Motor neuron (in vitro differentiated cells): Measurements from ENCODE around the gene TRIM14. TPM values are rescaled to one million over a fixed set of nuclear protein-coding genes. Genes with fewer than 3 reads are reported as not detected.

Source experiments
- ATAC-seq, 8 experiments: fragments of 200-7000 bp; cut with Tn5 transposase; replicated peaks in 6 of 8; 2 replicates each; pipeline ENCODE4 v1.8.0; 2021; ENCODE audit warnings: mild to moderate bottlenecking in 8 of 8, moderate library complexity in 8 of 8
- H3K27ac ChIP-seq, 2 donors: fragments of 250-450 bp; sonication (Bioruptor Pico); 2 replicates each; pipeline ENCODE4 v1.9.0; 2021; ENCODE audit warnings: antibody characterized with exemption in 2 of 2, mild to moderate bottlenecking in 2 of 2, moderate library complexity in 1 of 2
- H3K4me1 ChIP-seq, 2 donors: fragments of 250-450 bp; sonication (Bioruptor Pico); replicated peaks in 1 of 2; 2 replicates each; pipeline ENCODE4 v1.6.1; 2021; ENCODE audit warnings: antibody characterized with exemption in 2 of 2, mild to moderate bottlenecking in 2 of 2, moderate library complexity in 1 of 2
- H3K4me3 ChIP-seq, 5 donors: fragments of 250-450 bp; sonication (Bioruptor Pico); 2 replicates each; pipeline ENCODE4 v1.9.0; 2021; ENCODE audit warnings: antibody characterized with exemption in 5 of 5, mild to moderate bottlenecking in 5 of 5, moderate library complexity in 4 of 5
- WGBS, 10 experiments: fragments of 450-650 bp; shearing (Covaris generic); methylation state at CpG; one replicate each; pipeline ENCODE4 v1.0.0; 2022; 5-methylcytosine and 5-hydroxymethylcytosine counted together
- in situ Hi-C, 9 experiments: fragments of 400-800 bp; cut with MboI; loops; one replicate each; pipeline ENCODE4 v1.15.0; 2021; ENCODE audit warnings: low sequenced_read_pairs in 9 of 9, low pct_unique_long_range_greater_than_20kb in 2 of 9; ENCODE audit not compliant: unreplicated experiment in 9 of 9
- total RNA-seq, 8 experiments: library from RNA; unstranded; fragments of 300-600 nt; gene quantifications; 2 replicates each; pipeline versions ENCODE4 v1.2.3 to v1.2.4, GENCODE V29; 2022

TRIM14 gene
- total RNA-seq, 8 experiments from 2014 or later, result 0.38 to 20.3 (median 1.3) TPM

GRCh38 chr9:98049288-98050072 lies 69.5 kb downstream of the TRIM14 start:
- Histone ChIP-seq H3K4me3 (no peak overlapping the region), H3K4me1 (no peaks in the 10 kb centered on the region), H3K27ac (no peak overlapping the region)
- peak in 3 of 8 experiments; percentile 68 to 90 (median 79) for ATAC-seq
- WGBS, 10 experiments, result 22 to 100% (median 57%) methylated on average over 1 of the region's 1 CpG; no CpG with 5 or more reads in 3 of the 10 experiments
- in situ Hi-C loops, result loop anchor here in 1 of 9 experiments (25.0 kb wide), 1 partner anchor 213 kb away; the partner anchor contains the start of gene TBC1D2

- ATAC-seq, result no peak
- no peaks in the 10 kb centered on the region for H3K4me1 ChIP-seq
- no peak overlapping the region for H3K27ac ChIP-seq
- 51 to 100% (median 87%) methylated on average over 1 to 4 of the region's 5 CpGs; no CpG with 5 or more reads in 3 of the 10 experiments for WGBS, 10 experiments
- in situ Hi-C loops, result no loop called here
- H3K4me3 ChIP-seq, result no peak overlapping the region
These were observed 72.0 kb downstream of the TRIM14 start for GRCh38 chr9:98047002-98047401.

GRCh38 chr9:98046180-98046543 lies 72.9 kb downstream of the TRIM14 start:
- H3K4me1 ChIP-seq, result no peaks in the 10 kb centered on the region
- no peak for ATAC-seq
- in situ Hi-C loops, result no loop called here
- no peak overlapping the region for H3K27ac ChIP-seq
- no peak overlapping the region for H3K4me3 ChIP-seq
- WGBS, 10 experiments, result 83 to 100% (median 95%) methylated on average over 1 to 9 of the region's 9 CpGs

- Histone ChIP-seq H3K4me1 (no peaks in the 10 kb centered on the region), H3K27ac (no peak overlapping the region), H3K4me3 (no peak overlapping the region)
- peak in 3 of 8 experiments; percentile 24 to 84 (median 78) for ATAC-seq
- in situ Hi-C loops, result no loop called here
- WGBS, 10 experiments, result 15 to 94% (median 70%) methylated on average over 2 to 5 of the region's 6 CpGs; no CpG with 5 or more reads in 1 of the 10 experiments
These were observed 73.5 kb downstream of the TRIM14 start for GRCh38 chr9:98045234-98046179.

GRCh38 chr9:98043915-98044314 lies 75.1 kb downstream of the TRIM14 start:
- ATAC-seq, result no peak
- Histone ChIP-seq H3K4me1 (peaks cover 0 to 4% of the 10 kb centered on the region in 2 donors), H3K27ac (no peak overlapping the region), H3K4me3 (no peak overlapping the region)
- WGBS, 10 experiments, result 33 to 100% (median 83%) methylated on average over 1 to 5 of the region's 5 CpGs; no CpG with 5 or more reads in 1 of the 10 experiments
- in situ Hi-C loops, result no loop called here

GRCh38 chr9:98040212-98040611 lies 78.8 kb downstream of the TRIM14 start:
- in situ Hi-C loops, result no loop called here
- ATAC-seq, result no peak
- H3K27ac ChIP-seq, result no peak overlapping the region
- H3K4me1 ChIP-seq, result peaks cover 0 to 4% of the 10 kb centered on the region in 2 donors
- H3K4me3 ChIP-seq, result no peak overlapping the region
- WGBS, 10 experiments, result 60 to 96% (median 91%) methylated on average over 3 to 4 of the region's 6 CpGs; no CpG with 5 or more reads in 6 of the 10 experiments

GRCh38 chr9:98039607-98040017 lies 79.4 kb downstream of the TRIM14 start:
- 13 to 23% (median 22%) methylated on average over 3 to 5 of the region's 10 CpGs; no CpG with 5 or more reads in 7 of the 10 experiments for whole genome bisulfite sequencing, 10 experiments
- Histone ChIP-seq H3K4me1 (peaks cover 0 to 4% of the 10 kb centered on the region in 2 donors), H3K4me3 (no peak overlapping the region), H3K27ac (no peak overlapping the region)
- peak in 3 of 8 experiments; percentile 43 to 74 (median 73) for ATAC-seq
- in situ Hi-C loops, result no loop called here

- 42 to 93% (median 67%) methylated on average over 2 to 7 of the region's 8 CpGs; no CpG with 5 or more reads in 5 of the 10 experiments for WGBS, 10 experiments
These were observed 80.1 kb downstream of the TRIM14 start for GRCh38 chr9:98038958-98039357.

GRCh38 chr9:98037357-98037756 lies 81.7 kb downstream of the TRIM14 start:
- H3K4me3 ChIP-seq, result no peak overlapping the region
- ATAC-seq, result peak in 1 of 8 experiments; percentile 12
- peaks cover 0 to 4% of the 10 kb centered on the region in 2 donors for H3K4me1 ChIP-seq
- in situ Hi-C loops, result no loop called here
- no peak overlapping the region for H3K27ac ChIP-seq

More at GRCh38 chr9:98038958-98039357, 80.1 kb downstream of the TRIM14 start:
- H3K4me3 ChIP-seq, result no peak overlapping the region
- in situ Hi-C loops, result no loop called here
- no peak overlapping the region for H3K27ac ChIP-seq
- ATAC-seq, result no peak
- peaks cover 0 to 4% of the 10 kb centered on the region in 2 donors for H3K4me1 ChIP-seq

GRCh38 chr9:98034593-98035546 lies 84.2 kb downstream of the TRIM14 start:
- H3K4me1 ChIP-seq, result peaks cover 0 to 3% of the 10 kb centered on the region in 2 donors
- in situ Hi-C loops, result no loop called here
- H3K4me3 ChIP-seq, result no peak overlapping the region
- 0 to 100% (median 60%) methylated on average over 1 to 9 of the region's 20 CpGs for WGBS, 10 experiments
- no peak overlapping the region for H3K27ac ChIP-seq
- peak; percentile 62 to 91 (median 81) for ATAC-seq

- no peak overlapping the region for H3K27ac ChIP-seq
- no peaks in the 10 kb centered on the region for H3K4me1 ChIP-seq
- ATAC-seq, result no peak
- no peak overlapping the region for H3K4me3 ChIP-seq
- in situ Hi-C loops, result no loop called here
- WGBS, 10 experiments, result 50 to 100% (median 67%) methylated on average over 1 of the region's 1 CpG; no CpG with 5 or more reads in 5 of the 10 experiments
These were observed 87.1 kb downstream of the TRIM14 start for GRCh38 chr9:98031935-98032334.

GRCh38 chr9:98031169-98031568 lies 87.9 kb downstream of the TRIM14 start:
- Histone ChIP-seq H3K4me1 (no peaks in the 10 kb centered on the region), H3K27ac (no peak overlapping the region), H3K4me3 (no peak overlapping the region)
- in situ Hi-C loops, result no loop called here
- ATAC-seq, result no peak
